Endothelial cell of umbilical vein (primary cell): Measurements from ENCODE around the gene ZNF346. TPM values are rescaled to one million over a fixed set of nuclear protein-coding genes. Genes with fewer than 3 reads are reported as not detected.

ENCODE experiments used
- BruUV-seq: library from RNA; stranded (reverse); fragments of 400-500 nt; replicated peaks from 2 replicates; lab custom pipeline; 2021; lab: Mats Ljungman, UMichigan
- CTCF ChIA-PET: fragments of 300-600, 350-600 bp; sonication (Branson Sonifier 250); formaldehyde crosslinking; loops from one replicate; lab custom pipeline; 2021; ENCODE audit warnings: antibody characterized with exemption, inconsistent platforms; lab: Charles Lee
- POLR2A ChIA-PET: fragments of 300-600, 350-600 bp; sonication (Branson Sonifier 250); formaldehyde crosslinking; loops from one replicate; lab custom pipeline; 2021; ENCODE audit warnings: antibody characterized with exemption, inconsistent platforms; lab: Charles Lee
- DNase-seq: peaks from one replicate; pipeline ENCODE4 v3.0.0-alpha.2; 2011; ENCODE audit warnings: low read depth, low spot score
- FAIRE-seq: peaks from 2 replicates; lab custom pipeline; 2011; peaks lifted over from hg19 to GRCh38; lab: Jason Lieb, UNC
- H2AFZ ChIP-seq: 2 replicates; pipeline ENCODE4 v1.6.0; 2012; ENCODE audit warnings: low read depth, low read length, control low read depth, inconsistent platforms
- H3K27ac ChIP-seq: 2 replicates; pipeline ENCODE4 v1.5.1; 2011; ENCODE audit warnings: low read depth, mild to moderate bottlenecking, control low read depth, low read length, moderate library complexity; ENCODE audit not compliant: insufficient read depth
- H3K27me3 ChIP-seq, 2 experiments: 2 replicates each; pipeline versions ENCODE4 v1.6.0 to v1.6.1; 2011; ENCODE audit warnings: low read length in 2 of 2, mixed read lengths in 1 of 2; ENCODE audit not compliant: control insufficient read depth in 2 of 2, insufficient read depth in 2 of 2
- H3K36me3 ChIP-seq, 2 experiments: 2 replicates in 1 of 2; 3 replicates in 1 of 2; pipeline ENCODE4 v1.5.1; 2011; ENCODE audit warnings: low read length in 2 of 2, mild to moderate bottlenecking in 1 of 2, moderate library complexity in 1 of 2; ENCODE audit not compliant: control insufficient read depth in 2 of 2, insufficient read depth in 2 of 2; ENCODE audit errors: extremely low read depth in 1 of 2
- H3K4me1 ChIP-seq: 3 replicates; pipeline ENCODE4 v1.5.1; 2011; ENCODE audit warnings: mild to moderate bottlenecking, low read length; ENCODE audit not compliant: control insufficient read depth, insufficient read depth; ENCODE audit errors: extremely low read depth
- H3K4me2 ChIP-seq: 2 replicates; pipeline ENCODE4 v1.6.1; 2011; ENCODE audit warnings: low read length, control low read depth, mixed read lengths; ENCODE audit not compliant: insufficient read depth
- H3K4me3 ChIP-seq, 3 experiments: fragments of 200-600 bp in 1 of 3; sonication (generic), shearing (Covaris generic) in 1 of 3; replicated peaks in 1 of 3; 2 replicates each; pipeline ENCODE4 v1.5.1; 2011 to 2016; ENCODE audit warnings: control low read depth in 3 of 3, low read length in 3 of 3, mild to moderate bottlenecking in 2 of 3, inconsistent platforms in 1 of 3, low read depth in 1 of 3, moderate library complexity in 1 of 3; ENCODE audit not compliant: insufficient read depth in 1 of 3
- H3K79me2 ChIP-seq: 2 replicates; pipeline ENCODE4 v1.6.0; 2012; ENCODE audit warnings: low read length, inconsistent platforms; ENCODE audit not compliant: control insufficient read depth, insufficient read depth
- H3K9ac ChIP-seq: replicated peaks from 2 replicates; pipeline ENCODE3; 2011; ENCODE audit warnings: low read length, control low read depth; ENCODE audit not compliant: insufficient read depth; ENCODE audit errors: extremely low read depth
- H3K9me1 ChIP-seq: replicated peaks from 3 replicates; pipeline ENCODE4 v1.6.0; 2011; ENCODE audit warnings: mild to moderate bottlenecking, low read length; ENCODE audit not compliant: control insufficient read depth, insufficient read depth; ENCODE audit errors: extremely low read depth
- H3K9me3 ChIP-seq: replicated peaks from 2 replicates; pipeline ENCODE4 v1.5.1; 2012; ENCODE audit warnings: low read length, inconsistent platforms; ENCODE audit not compliant: control insufficient read depth, insufficient read depth
- H4K20me1 ChIP-seq: replicated peaks from 2 replicates; pipeline ENCODE3; 2011; ENCODE audit warnings: mild to moderate bottlenecking, low read length; ENCODE audit not compliant: control insufficient read depth, insufficient read depth; ENCODE audit errors: extremely low read depth
- EZH2 ChIP-seq: IDR thresholded peaks from 2 replicates; pipeline ENCODE4 v1.6.1; 2012; ENCODE audit warnings: borderline replicate concordance, low read depth, mild to moderate bottlenecking, moderate library complexity, low read length, inconsistent platforms; ENCODE audit not compliant: severe bottlenecking
- FOS ChIP-seq: IDR thresholded peaks from 2 replicates; pipeline ENCODE4 v1.6.1; 2011; ENCODE audit warnings: mild to moderate bottlenecking, low read length, moderate library complexity, borderline replicate concordance; ENCODE audit not compliant: insufficient read depth
- GATA2 ChIP-seq: IDR thresholded peaks from 2 replicates; pipeline ENCODE4 v1.7.0; 2011; ENCODE audit warnings: low read depth, mild to moderate bottlenecking, moderate library complexity, mixed read lengths, low read length; ENCODE audit not compliant: insufficient read length, insufficient read depth
- JUN ChIP-seq: IDR thresholded peaks from 2 replicates; pipeline ENCODE4 v1.6.1; 2011; ENCODE audit warnings: borderline replicate concordance, low read depth; ENCODE audit not compliant: insufficient read length, insufficient read depth
- MYC ChIP-seq: IDR thresholded peaks from one replicate; pipeline ENCODE4 v1.6.1; 2011; ENCODE audit warnings: mild to moderate bottlenecking, low read depth, low read length
- POLR2A ChIP-seq: IDR thresholded peaks from 2 replicates; pipeline ENCODE4 v1.6.1; 2012; ENCODE audit warnings: low read depth, mild to moderate bottlenecking, control low read depth, low read length
- POLR2AphosphoS5 ChIP-seq: IDR thresholded peaks from 2 replicates; pipeline ENCODE4 v1.6.1; 2012; ENCODE audit warnings: low read depth, mild to moderate bottlenecking, control low read depth, low read length, moderate library complexity; ENCODE audit not compliant: insufficient read depth
- dilution Hi-C: fragments of 300-500 bp; cut with MboI; formaldehyde crosslinking; loops from one replicate; pipeline ENCODE4 v1.15.0; 2019; ENCODE audit warnings: low sequenced_read_pairs; ENCODE audit not compliant: extremely low pct_ligation_motif_present
- intact Hi-C: fragments of 100-400 bp; cut with micrococcal nuclease; formaldehyde crosslinking; loops from one replicate; pipeline ENCODE4 v1.10.0; 2022
- polyA plus RNA-seq, 4 experiments: library from polyadenylated mRNA; depleted of rRNA in 3 of 4; stranded (reverse) in 3 of 4; unstranded in 1 of 4; fragments of >200 nt; gene quantifications; 2 replicates each; pipeline versions ENCODE4 v1.2.1 to v1.2.3, GENCODE V29; 2011 to 2012; ENCODE audit warnings: missing spikeins in 1 of 4
- total RNA-seq: library from RNA; stranded (reverse); gene quantifications from 2 replicates; pipeline ENCODE4 v1.2.3, GENCODE V29; 2021
- TF ChIP-seq, protein P1 (sequence below), 2 donors: IDR thresholded peaks; 1 replicate in 1 of 2; 2 replicates in 1 of 2; pipeline ENCODE4 v1.5.1; 2011; ENCODE audit warnings: low read length in 2 of 2, mild to moderate bottlenecking in 2 of 2, moderate library complexity in 2 of 2, control low read depth in 1 of 2, inconsistent platforms in 1 of 2, low read depth in 1 of 2; ENCODE audit not compliant: insufficient read depth in 1 of 2; ENCODE audit errors: extremely low read depth in 1 of 2
- TF ChIP-seq, protein P2 (sequence below): IDR thresholded peaks from 2 replicates; pipeline ENCODE4 v1.6.1; 2011; ENCODE audit not compliant: insufficient read depth, insufficient read length

Gene ZNF346
- total and polyA plus RNA-seq, 2 donors (not counting 3 experiments of a cell fraction or from before 2014, with no cell fraction given), result 25.3 to 35.2 TPM

DNA sequence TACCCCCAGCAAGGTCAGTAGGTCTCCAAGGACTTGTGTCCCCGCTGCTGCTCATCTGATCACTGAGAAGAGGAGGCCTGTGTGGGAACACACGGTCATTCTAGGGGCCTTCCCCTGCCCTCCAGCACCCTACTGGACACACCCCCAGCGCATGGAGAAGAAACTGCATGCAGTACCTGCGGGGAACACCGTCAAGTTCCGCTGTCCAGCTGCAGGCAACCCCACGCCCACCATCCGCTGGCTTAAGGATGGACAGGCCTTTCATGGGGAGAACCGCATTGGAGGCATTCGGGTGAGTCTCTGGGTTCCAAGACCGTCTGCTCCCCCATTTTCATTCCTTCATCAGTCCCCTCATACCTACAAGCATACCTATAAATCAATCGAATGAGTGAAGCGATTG lies 68.3 kb downstream of the ZNF346 start:
- DNase-seq, result no peak
- dilution Hi-C loops (no loop called here), intact Hi-C loops (no loop called here)
- BruUV-seq, result no TSS peak
- H3K79me2 ChIP-seq, result no peaks in the 10 kb centered on the region
- no peaks in the 10 kb centered on the region for H3K9me3 ChIP-seq
- no peaks in the 10 kb centered on the region for H3K36me3 ChIP-seq
- peaks cover 32% of the 10 kb centered on the region for H3K4me1 ChIP-seq
- TF ChIP-seq, protein P1, sequence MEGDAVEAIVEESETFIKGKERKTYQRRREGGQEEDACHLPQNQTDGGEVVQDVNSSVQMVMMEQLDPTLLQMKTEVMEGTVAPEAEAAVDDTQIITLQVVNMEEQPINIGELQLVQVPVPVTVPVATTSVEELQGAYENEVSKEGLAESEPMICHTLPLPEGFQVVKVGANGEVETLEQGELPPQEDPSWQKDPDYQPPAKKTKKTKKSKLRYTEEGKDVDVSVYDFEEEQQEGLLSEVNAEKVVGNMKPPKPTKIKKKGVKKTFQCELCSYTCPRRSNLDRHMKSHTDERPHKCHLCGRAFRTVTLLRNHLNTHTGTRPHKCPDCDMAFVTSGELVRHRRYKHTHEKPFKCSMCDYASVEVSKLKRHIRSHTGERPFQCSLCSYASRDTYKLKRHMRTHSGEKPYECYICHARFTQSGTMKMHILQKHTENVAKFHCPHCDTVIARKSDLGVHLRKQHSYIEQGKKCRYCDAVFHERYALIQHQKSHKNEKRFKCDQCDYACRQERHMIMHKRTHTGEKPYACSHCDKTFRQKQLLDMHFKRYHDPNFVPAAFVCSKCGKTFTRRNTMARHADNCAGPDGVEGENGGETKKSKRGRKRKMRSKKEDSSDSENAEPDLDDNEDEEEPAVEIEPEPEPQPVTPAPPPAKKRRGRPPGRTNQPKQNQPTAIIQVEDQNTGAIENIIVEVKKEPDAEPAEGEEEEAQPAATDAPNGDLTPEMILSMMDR (IDR thresholded peaks at IDR 0.05; ENCODE audit: extremely low read depth in 1 of 2, insufficient read depth in 1 of 2, low read depth in 1 of 2, low read length in 2 of 2), result no peak
- TF ChIP-seq, protein P2, sequence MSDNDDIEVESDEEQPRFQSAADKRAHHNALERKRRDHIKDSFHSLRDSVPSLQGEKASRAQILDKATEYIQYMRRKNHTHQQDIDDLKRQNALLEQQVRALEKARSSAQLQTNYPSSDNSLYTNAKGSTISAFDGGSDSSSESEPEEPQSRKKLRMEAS, result no peak
- TF ChIP-seq GATA2, result no peak
- ChIA-PET CTCF (interaction anchor here (0.9 to 1.0 kb wide), 3 partner anchors 12 to 21 kb away, joined by 3 to 4 read pairs (median 4); no protein-coding TSS in a partner anchor), POLR2A (no interaction called here)
- no peak overlapping the region for H3K4me3 ChIP-seq
- H3K4me2 ChIP-seq, result no peak overlapping the region
- FAIRE-seq, result no peak
- peaks cover 0 to 1% of the 10 kb centered on the region in 2 experiments for H3K27me3 ChIP-seq
- H2AFZ ChIP-seq, result no peak overlapping the region
- H3K9me1 ChIP-seq, result no peaks in the 10 kb centered on the region
- H4K20me1 ChIP-seq, result no peaks in the 10 kb centered on the region
- no peak overlapping the region for H3K9ac ChIP-seq
- H3K27ac ChIP-seq, result no peak overlapping the region

DNA sequence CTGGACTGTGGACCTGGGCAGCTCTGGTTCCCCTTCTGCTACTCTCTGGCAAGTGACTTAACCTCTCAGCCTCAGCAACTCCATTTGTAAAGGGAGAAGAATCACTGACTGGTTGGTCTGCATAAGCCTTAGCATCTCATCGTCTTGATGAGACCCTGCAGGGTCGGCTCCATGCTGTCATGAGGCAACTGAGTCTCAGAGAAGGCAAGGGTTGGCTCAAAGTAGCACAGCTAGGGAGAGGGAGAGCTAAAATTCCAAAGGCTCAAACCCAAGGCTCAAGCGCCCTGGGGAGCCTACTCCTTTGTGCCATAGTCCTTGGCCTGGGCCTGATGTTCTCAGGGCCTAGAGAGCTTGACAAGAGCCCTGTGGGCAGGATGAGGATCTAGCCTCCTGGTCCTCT lies 68.7 kb downstream of the ZNF346 start:
- no peaks in the 10 kb centered on the region for H3K79me2 ChIP-seq
- TF ChIP-seq JUN (no peak), POLR2A (no peak), EZH2 (no peak), MYC (no peak), FOS (no peak), POLR2AphosphoS5 (no peak), GATA2 (no peak)
- TF ChIP-seq, protein P1 (IDR thresholded peaks at IDR 0.05; ENCODE audit: extremely low read depth in 1 of 2, insufficient read depth in 1 of 2, low read depth in 1 of 2, low read length in 2 of 2), result no peak
- TF ChIP-seq, protein P2, result no peak
- ChIA-PET POLR2A (no interaction called here), CTCF (interaction anchor here (0.9 to 1.3 kb wide), 3 partner anchors 17 to 21 kb away, joined by 3 to 4 read pairs (median 4); no protein-coding TSS in a partner anchor)
- H3K4me1 ChIP-seq, result peaks cover 36% of the 10 kb centered on the region
- no peak overlapping the region for H3K27ac ChIP-seq
- H3K9me3 ChIP-seq, result no peaks in the 10 kb centered on the region
- FAIRE-seq (no peak), DNase-seq (no peak)
- intact Hi-C loops (no loop called here), dilution Hi-C loops (no loop called here)
- peaks cover 0 to 1% of the 10 kb centered on the region in 2 experiments for H3K27me3 ChIP-seq
- H3K4me2 ChIP-seq, result no peak overlapping the region
- no peaks in the 10 kb centered on the region for H3K9me1 ChIP-seq
- H2AFZ ChIP-seq, result no peak overlapping the region
- no TSS peak for BruUV-seq
- no peaks in the 10 kb centered on the region for H3K36me3 ChIP-seq
- H4K20me1 ChIP-seq, result no peaks in the 10 kb centered on the region
- no peak overlapping the region for H3K9ac ChIP-seq
- H3K4me3 ChIP-seq, result no peak overlapping the region
